NCI-H1436 (cell line): ENCODE data around the gene TBCD.

ENCODE experiments used
- DNase-seq: peaks from one replicate; lab custom pipeline; 2025; lab: John Stamatoyannopoulos, UW

The TBCD gene

GRCh38 chr17:82858376-82859126 lies 106.7 kb downstream of the TBCD start:
- no peak for DNase-seq

GRCh38 chr17:82859431-82860403 lies 107.9 kb downstream of the TBCD start:
- DNase-seq, result no peak

- no peak for DNase-seq
Observed at GRCh38 chr17:82860606-82861392, 108.9 kb downstream of the TBCD start.

GRCh38 chr17:82861393-82861775 lies 109.5 kb downstream of the TBCD start:
- DNase-seq, result no peak

GRCh38 chr17:82862191-82862590 lies 110.3 kb downstream of the TBCD start:
- DNase-seq, result no peak

GRCh38 chr17:82862737-82863382 lies 111.0 kb downstream of the TBCD start:
- no peak for DNase-seq

GRCh38 chr17:82863383-82863940 lies 111.6 kb downstream of the TBCD start:
- DNase-seq, result no peak

- no peak for DNase-seq
Observed at GRCh38 chr17:82863941-82864712, 112.3 kb downstream of the TBCD start.

GRCh38 chr17:82864713-82865248 lies 112.9 kb downstream of the TBCD start:
- no peak for DNase-seq

- DNase-seq, result no peak
Observed at GRCh38 chr17:82865274-82865673, 113.4 kb downstream of the TBCD start.

GRCh38 chr17:82865774-82866395 lies 114.0 kb downstream of the TBCD start:
- DNase-seq, result no peak

GRCh38 chr17:82866590-82867191 lies 114.8 kb downstream of the TBCD start:
- DNase-seq, result no peak

GRCh38 chr17:82867763-82868325 lies 116.0 kb downstream of the TBCD start:
- no peak for DNase-seq

- no peak for DNase-seq
Observed at GRCh38 chr17:82868715-82869131, 116.9 kb downstream of the TBCD start.

- no peak for DNase-seq
Observed at GRCh38 chr17:82869536-82869935, 117.7 kb downstream of the TBCD start.

GRCh38 chr17:82870091-82870491 lies 118.2 kb downstream of the TBCD start:
- no peak for DNase-seq

GRCh38 chr17:82870541-82870940 lies 118.7 kb downstream of the TBCD start:
- no peak for DNase-seq

- DNase-seq, result no peak
Observed at GRCh38 chr17:82871056-82871775, 119.4 kb downstream of the TBCD start.
